ENCODE measurements around the gene MGAT4A.

The MGAT4A gene

GRCh38 chr2:98569915-98570314, 161.0 kb downstream of the MGAT4A start:
- Histone ChIP-seq H3K27me3 (replicated peaks; ENCODE audit: insufficient read depth, low read length) (no peaks in the 10 kb centered on the region), H4K20me1 (ENCODE audit: insufficient read depth, low read length) (no peaks in the 10 kb centered on the region), H2AFZ (ENCODE audit: low read length) (no peak overlapping the region), H3K36me3 (replicated peaks; ENCODE audit: insufficient read depth, low read length) (peaks cover 48% of the 10 kb centered on the region), H3K79me2 (ENCODE audit: low read length) (peaks cover 60% of the 10 kb centered on the region), H3K4me2 (ENCODE audit: low read depth, low read length) (no peak overlapping the region), H3K4me3 (ENCODE audit: low read length) (no peak overlapping the region), H3K4me1 (ENCODE audit: low read length) (no peaks in the 10 kb centered on the region), H3K9me2 (replicated peaks; ENCODE audit: insufficient read depth, low read length) (no peaks in the 10 kb centered on the region), H3K9me3 (replicated peaks; ENCODE audit: insufficient read depth, low read length) (no peaks in the 10 kb centered on the region), H3K27ac (ENCODE audit: low read length) (no peak overlapping the region), H3F3A (ENCODE audit: insufficient read depth, low read length) (no peaks in the 10 kb centered on the region; the same call in none of the 2 replicates), H3K9ac (ENCODE audit: low read length) (no peak overlapping the region)
- no peak for TF ChIP-seq EZH2phosphoT487 (IDR thresholded peaks at IDR 0.05; ENCODE audit: low read length)
- TF ChIP-seq CTCF (IDR thresholded peaks at IDR 0.05; ENCODE audit: low read length), result no peak
- TF ChIP-seq EZH2 (optimal IDR thresholded peaks at IDR 0.05; ENCODE audit: low read depth, low read length), result no peak
- DNase-seq, result no peak

DNA sequence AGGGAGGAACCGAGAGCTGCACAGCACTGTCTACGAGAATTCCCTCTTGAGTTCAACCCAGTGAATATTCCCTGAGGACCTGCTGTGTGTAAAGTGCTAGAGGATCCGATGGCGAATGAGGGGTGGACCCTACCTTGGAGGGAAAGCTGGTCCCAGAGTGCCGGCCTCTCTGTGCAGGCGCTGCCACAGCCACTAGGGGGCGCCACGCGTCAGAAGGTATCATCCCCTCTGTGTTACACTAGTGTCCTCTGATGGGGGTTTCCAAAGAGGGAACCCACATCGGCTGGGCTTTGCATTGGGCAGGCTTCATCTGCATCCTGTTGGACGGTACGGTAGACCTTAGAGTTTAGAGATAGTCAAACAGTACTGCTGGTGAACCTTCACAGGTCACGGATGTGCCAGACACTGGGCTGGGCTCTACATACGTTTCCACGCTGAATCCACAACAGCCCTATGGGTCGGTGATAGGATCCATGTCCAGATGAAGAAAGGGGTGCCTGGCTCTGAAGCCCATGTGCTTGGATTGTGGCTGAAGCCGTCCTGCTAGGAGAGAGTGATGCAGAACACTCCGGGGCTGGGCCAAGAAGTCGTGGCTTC, 161.6 kb downstream of the MGAT4A start:
- Histone ChIP-seq H3F3A (ENCODE audit: insufficient read depth, low read length) (no peaks in the 10 kb centered on the region; the same call in none of the 2 replicates), H3K9me2 (replicated peaks; ENCODE audit: insufficient read depth, low read length) (no peaks in the 10 kb centered on the region), H3K4me2 (ENCODE audit: low read depth, low read length) (no peak overlapping the region), H2AFZ (ENCODE audit: low read length) (no peak overlapping the region), H3K9ac (ENCODE audit: low read length) (no peak overlapping the region), H3K9me3 (replicated peaks; ENCODE audit: insufficient read depth, low read length) (no peaks in the 10 kb centered on the region), H3K4me3 (ENCODE audit: low read length) (no peak overlapping the region), H3K27me3 (replicated peaks; ENCODE audit: insufficient read depth, low read length) (no peaks in the 10 kb centered on the region), H4K20me1 (ENCODE audit: insufficient read depth, low read length) (no peaks in the 10 kb centered on the region), H3K4me1 (ENCODE audit: low read length) (no peaks in the 10 kb centered on the region), H3K79me2 (ENCODE audit: low read length) (peaks cover 61% of the 10 kb centered on the region), H3K27ac (ENCODE audit: low read length) (no peak overlapping the region), H3K36me3 (replicated peaks; ENCODE audit: insufficient read depth, low read length) (peaks cover 48% of the 10 kb centered on the region)
- DNase-seq, result no peak
- TF ChIP-seq CTCF (IDR thresholded peaks at IDR 0.05; ENCODE audit: low read length) (peak; percentile 94), EZH2 (optimal IDR thresholded peaks at IDR 0.05; ENCODE audit: low read depth, low read length) (no peak)

Measured in MM.1S (cell line).